HL-60 (cell line): ENCODE data around the gene KCNJ9.

ENCODE experiments used
- CTCF ChIP-seq: IDR thresholded peaks from one replicate; pipeline ENCODE4 v1.5.1; 2011; ENCODE audit warnings: low read length, control low read depth, inconsistent platforms; ENCODE audit not compliant: insufficient read depth
- GABPA ChIP-seq: IDR thresholded peaks from 2 replicates; pipeline ENCODE4 v1.6.1; 2012; ENCODE audit warnings: low read depth
- POLR2AphosphoS5 ChIP-seq: IDR thresholded peaks from 2 replicates; pipeline ENCODE4 v1.6.1; 2012; ENCODE audit warnings: low read depth

GRCh38 chr1:160116283-160117147, 35.2 kb downstream of the KCNJ9 start:
- TF ChIP-seq CTCF (no peak), POLR2AphosphoS5 (no peak), GABPA (no peak)
